ENCODE measurements around the gene MAP3K8. TPM values are rescaled to one million over a fixed set of nuclear protein-coding genes. Genes with fewer than 3 reads are reported as not detected.
"Not testable (repeated sequence)": the region's sequence is repeated elsewhere in the genome, so short reads cannot be mapped to it uniquely, and the experiment has no call there.

The MAP3K8 gene
- total RNA-seq, 1 donor from 2014 or later = 1.7 TPM

DNA sequence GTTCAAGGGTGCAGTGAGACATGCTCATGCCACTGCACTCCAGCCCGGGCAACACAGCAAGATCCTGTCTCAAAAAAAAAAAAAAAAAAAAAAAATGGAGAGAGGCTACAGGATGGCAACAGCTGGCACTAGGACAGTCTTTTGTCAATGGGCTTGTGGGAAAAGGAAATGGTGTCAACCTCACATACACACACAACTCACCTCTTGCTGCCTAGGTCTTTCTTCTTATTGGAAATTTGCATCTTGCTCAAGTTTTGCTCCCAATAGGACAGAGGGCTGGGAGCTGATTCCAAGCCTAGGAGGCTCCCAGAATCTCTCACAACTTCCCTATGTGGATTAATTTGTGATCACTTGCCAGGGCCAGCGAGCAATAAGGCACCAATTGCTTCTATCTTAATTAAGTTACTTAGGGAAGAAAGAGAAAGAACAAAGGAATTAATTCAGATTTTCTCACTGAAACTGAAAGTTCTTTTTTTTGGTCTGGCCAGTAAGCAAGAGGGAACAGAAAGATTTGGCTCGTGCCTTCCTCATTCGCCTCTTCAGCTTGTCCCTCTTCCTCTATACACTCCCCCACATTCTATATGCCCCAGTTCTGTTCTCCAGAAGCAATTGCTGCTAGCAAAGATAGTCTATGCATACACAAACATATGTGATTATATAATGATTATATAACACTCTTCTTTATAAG, 33.8 kb downstream of the MAP3K8 start:
- no peaks in the 10 kb centered on the region for H3K9me3 Mint-ChIP-seq (ENCODE audit: unreplicated experiment)
- no peak overlapping the region for H3K4me3 Mint-ChIP-seq (ENCODE audit: unreplicated experiment)
- H3K27ac Mint-ChIP-seq (ENCODE audit: unreplicated experiment) = no peak overlapping the region
- peaks cover 3% of the 10 kb centered on the region for H3K27me3 Mint-ChIP-seq (ENCODE audit: unreplicated experiment)
- TF ChIP-seq, protein P1, sequence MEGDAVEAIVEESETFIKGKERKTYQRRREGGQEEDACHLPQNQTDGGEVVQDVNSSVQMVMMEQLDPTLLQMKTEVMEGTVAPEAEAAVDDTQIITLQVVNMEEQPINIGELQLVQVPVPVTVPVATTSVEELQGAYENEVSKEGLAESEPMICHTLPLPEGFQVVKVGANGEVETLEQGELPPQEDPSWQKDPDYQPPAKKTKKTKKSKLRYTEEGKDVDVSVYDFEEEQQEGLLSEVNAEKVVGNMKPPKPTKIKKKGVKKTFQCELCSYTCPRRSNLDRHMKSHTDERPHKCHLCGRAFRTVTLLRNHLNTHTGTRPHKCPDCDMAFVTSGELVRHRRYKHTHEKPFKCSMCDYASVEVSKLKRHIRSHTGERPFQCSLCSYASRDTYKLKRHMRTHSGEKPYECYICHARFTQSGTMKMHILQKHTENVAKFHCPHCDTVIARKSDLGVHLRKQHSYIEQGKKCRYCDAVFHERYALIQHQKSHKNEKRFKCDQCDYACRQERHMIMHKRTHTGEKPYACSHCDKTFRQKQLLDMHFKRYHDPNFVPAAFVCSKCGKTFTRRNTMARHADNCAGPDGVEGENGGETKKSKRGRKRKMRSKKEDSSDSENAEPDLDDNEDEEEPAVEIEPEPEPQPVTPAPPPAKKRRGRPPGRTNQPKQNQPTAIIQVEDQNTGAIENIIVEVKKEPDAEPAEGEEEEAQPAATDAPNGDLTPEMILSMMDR (IDR thresholded peaks at IDR 0.05; ENCODE audit: partially characterized antibody, unreplicated experiment) = no peak
- no peak for DNase-seq
- H3K36me3 Mint-ChIP-seq (ENCODE audit: unreplicated experiment) = no peaks in the 10 kb centered on the region
- H3K4me1 Mint-ChIP-seq (ENCODE audit: low read depth, unreplicated experiment) = no peaks in the 10 kb centered on the region

DNA sequence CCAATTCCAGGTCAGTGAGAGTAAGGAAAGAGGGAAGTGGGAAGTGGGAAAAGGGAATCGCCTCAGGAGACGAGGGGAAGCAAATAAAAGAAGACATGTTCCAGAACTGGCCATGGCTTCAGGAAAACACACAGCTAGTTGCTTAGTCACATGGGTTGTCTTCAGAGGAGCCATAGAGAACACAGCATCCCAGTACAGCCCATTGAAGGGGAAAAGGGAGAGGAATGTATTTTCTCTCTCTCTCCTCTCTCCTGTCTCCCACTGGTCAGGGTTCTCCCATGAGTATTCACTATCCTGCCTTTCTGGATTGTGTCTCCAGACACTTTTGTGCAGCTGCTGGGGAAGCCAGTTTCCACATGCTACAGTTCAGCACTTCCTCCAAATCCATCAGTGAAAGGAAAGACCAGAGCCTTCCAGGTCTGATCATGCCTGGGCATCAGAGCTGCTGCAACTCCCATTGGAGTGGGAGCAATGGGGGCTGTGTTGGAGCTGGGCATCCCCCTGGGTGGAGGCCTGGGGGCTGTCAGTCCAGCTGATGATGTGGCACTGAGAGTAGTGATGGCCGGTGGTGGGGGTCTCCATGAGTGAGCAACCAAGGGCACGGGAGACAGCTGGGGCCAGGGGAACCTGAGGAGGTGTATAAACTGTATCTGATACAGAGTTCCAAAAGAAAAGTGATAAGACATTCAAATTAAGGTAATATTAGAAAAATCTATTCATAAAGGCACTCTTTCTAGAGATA, 38.6 kb downstream of the MAP3K8 start:
- TF ChIP-seq, protein P1 (IDR thresholded peaks at IDR 0.05; ENCODE audit: partially characterized antibody, unreplicated experiment) = no peak
- Mint-ChIP-seq H3K4me3 (ENCODE audit: unreplicated experiment) (no peak overlapping the region), H3K9me3 (ENCODE audit: unreplicated experiment) (no peaks in the 10 kb centered on the region)

DNA sequence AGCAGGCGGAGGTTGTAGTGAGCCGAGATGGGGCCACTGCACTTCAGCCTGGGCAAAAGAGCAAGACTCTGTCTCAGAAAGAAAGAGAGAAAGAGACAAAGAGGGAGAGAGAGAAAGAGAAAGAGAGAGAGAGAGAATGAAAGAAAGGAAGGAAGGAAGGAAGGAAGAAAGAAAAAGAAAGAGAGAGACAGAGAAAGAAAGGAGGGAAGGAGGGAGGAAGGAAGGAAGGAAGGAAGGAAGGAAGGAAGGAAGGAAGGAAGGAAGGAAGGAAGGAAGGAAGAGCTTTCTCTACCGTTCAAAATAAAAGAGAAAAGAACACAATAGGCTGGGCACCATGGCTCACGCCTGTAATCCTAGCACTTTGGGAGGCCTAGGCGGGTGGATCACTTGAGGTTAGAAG, 41.5 kb downstream of the MAP3K8 start:
- not testable (repeated sequence) for H3K9me3 Mint-ChIP-seq (ENCODE audit: unreplicated experiment); H3K27me3 Mint-ChIP-seq (ENCODE audit: unreplicated experiment); H3K27ac Mint-ChIP-seq (ENCODE audit: unreplicated experiment); H3K4me1 Mint-ChIP-seq (ENCODE audit: low read depth, unreplicated experiment); H3K36me3 Mint-ChIP-seq (ENCODE audit: unreplicated experiment); H3K4me3 Mint-ChIP-seq (ENCODE audit: unreplicated experiment); DNase-seq

More for the DNA sequence above, 38.6 kb downstream of the MAP3K8 start:
- Mint-ChIP-seq H3K27me3 (ENCODE audit: unreplicated experiment) (peaks cover 5% of the 10 kb centered on the region), H3K4me1 (ENCODE audit: low read depth, unreplicated experiment) (no peaks in the 10 kb centered on the region), H3K36me3 (ENCODE audit: unreplicated experiment) (no peaks in the 10 kb centered on the region), H3K27ac (ENCODE audit: unreplicated experiment) (no peak overlapping the region)
- no peak for DNase-seq

DNA sequence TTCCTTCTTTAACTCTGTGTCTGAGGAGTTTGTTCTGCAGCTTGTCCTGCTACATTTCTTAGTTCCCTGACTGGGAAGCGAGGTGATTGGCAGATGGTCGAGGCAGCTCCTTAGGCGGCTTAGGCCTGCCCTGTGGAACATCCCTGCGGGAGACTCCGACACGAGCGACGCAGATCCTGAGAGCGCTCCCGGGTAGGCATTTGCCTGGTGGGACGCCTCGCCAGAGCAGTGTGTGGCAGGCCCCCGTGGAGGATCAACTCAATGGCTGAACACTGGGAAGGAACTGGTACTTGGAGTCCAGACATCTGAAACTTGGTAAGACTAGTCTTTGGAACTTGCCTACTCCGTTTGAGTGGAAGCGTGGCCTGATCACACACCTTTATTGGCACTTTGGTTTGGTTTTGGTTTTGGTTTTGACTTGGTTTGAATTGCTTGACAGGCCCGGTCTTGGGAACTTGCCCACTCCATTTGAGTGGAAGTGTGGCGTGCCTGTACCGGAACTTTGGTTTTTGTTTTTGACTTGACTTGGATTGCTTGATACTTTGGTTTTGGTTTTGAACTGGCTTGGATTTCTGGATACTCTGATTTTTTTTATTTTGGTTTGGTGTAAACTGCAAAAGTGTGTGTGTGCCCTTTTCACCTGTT, 42.6 kb downstream of the MAP3K8 start:
- H3K27me3 Mint-ChIP-seq (ENCODE audit: unreplicated experiment) = peaks cover 5% of the 10 kb centered on the region
- TF ChIP-seq, protein P1 (IDR thresholded peaks at IDR 0.05; ENCODE audit: partially characterized antibody, unreplicated experiment) = no peak
- H3K27ac Mint-ChIP-seq (ENCODE audit: unreplicated experiment) = no peak overlapping the region
- peaks cover 2% of the 10 kb centered on the region for H3K9me3 Mint-ChIP-seq (ENCODE audit: unreplicated experiment)
- H3K4me1 Mint-ChIP-seq (ENCODE audit: low read depth, unreplicated experiment) = no peaks in the 10 kb centered on the region
- no peak overlapping the region for H3K4me3 Mint-ChIP-seq (ENCODE audit: unreplicated experiment)
- H3K36me3 Mint-ChIP-seq (ENCODE audit: unreplicated experiment) = peaks cover 3% of the 10 kb centered on the region
- no peak for DNase-seq

DNA sequence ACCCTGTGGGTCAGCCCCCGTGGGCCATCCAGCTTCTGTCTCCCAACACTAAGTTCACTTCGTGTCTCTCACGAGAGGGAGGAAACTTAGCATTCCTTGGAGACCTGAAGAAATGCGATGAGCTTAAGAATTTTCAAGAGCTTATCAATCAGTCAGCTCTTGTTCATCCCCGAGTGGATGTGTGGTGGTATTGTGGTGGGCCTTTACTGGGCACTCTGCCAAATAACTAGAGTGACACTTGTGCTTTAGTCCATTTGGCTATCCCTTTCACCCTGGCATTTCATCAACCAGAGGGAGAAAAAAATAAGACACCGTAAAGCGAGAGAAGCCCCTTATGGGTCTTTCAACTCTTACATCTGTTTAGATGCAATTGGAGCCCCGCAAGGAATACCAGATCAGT, 45.5 kb downstream of the MAP3K8 start:
- H3K4me1 Mint-ChIP-seq (ENCODE audit: low read depth, unreplicated experiment); H3K27me3 Mint-ChIP-seq (ENCODE audit: unreplicated experiment); DNase-seq; H3K9me3 Mint-ChIP-seq (ENCODE audit: unreplicated experiment); H3K4me3 Mint-ChIP-seq (ENCODE audit: unreplicated experiment); H3K27ac Mint-ChIP-seq (ENCODE audit: unreplicated experiment): not testable (repeated sequence)
- peaks cover 13% of the 10 kb centered on the region for H3K36me3 Mint-ChIP-seq (ENCODE audit: unreplicated experiment)

Data from glutamatergic neuron (in vitro differentiated cells).